H54 (cell line): ENCODE data around the gene SMPX.

Experiments used
- DNase-seq: peaks from one replicate; pipeline ENCODE4 v3.0.0; 2011; ENCODE audit warnings: low spot score, mixed read lengths; ENCODE audit not compliant: insufficient read length
- FAIRE-seq: peaks from 3 replicates; lab custom pipeline; 2011; peaks lifted over from hg19 to GRCh38; lab: Jason Lieb, UNC
- POLR2A ChIP-seq: IDR thresholded peaks from 2 replicates; pipeline ENCODE4 v1.6.1; 2011; ENCODE audit warnings: low read depth, mild to moderate bottlenecking, low read length

Gene SMPX

DNA sequence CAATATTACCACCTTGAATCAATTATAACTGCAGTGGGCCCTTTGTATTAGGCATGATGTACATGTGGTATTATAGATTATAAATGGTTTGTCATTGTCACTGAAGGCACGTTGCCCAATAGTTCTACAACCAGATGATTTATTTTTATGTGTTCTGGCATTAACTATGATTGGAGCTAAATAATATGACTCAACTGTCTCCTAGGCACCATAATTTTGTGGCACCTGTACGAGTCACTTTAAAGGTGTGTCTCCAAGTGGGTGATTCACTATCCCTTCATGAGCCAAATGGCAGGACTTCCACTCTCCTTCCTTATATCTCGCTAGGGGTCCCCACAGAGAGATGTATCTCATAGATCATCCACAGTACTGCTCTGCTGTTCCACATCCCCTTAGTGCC lies 6.1 kb upstream of the SMPX start:
- TF ChIP-seq POLR2A, result no peak
- FAIRE-seq (no peak), DNase-seq (no peak)

DNA sequence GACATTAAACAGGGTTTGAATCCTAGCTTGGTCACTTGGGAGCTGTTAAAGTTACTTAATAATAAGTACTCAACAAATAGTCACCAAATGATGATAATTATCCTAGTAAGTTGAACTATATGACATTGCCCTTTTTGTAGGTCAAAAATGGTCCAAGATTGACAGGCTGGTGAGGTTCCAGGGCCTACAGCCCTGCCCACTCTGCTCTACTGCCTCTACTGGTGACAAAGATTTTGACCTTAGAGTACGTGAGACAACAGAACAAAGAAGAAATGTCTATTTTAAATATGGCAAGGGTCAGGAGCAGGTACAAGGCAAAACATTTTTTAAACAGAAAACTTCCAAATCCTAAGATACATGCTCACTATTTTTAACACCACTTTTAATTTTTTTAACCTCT lies 572 bp upstream of the SMPX start:
- TF ChIP-seq POLR2A, result no peak
- FAIRE-seq (no peak), DNase-seq (no peak)

DNA sequence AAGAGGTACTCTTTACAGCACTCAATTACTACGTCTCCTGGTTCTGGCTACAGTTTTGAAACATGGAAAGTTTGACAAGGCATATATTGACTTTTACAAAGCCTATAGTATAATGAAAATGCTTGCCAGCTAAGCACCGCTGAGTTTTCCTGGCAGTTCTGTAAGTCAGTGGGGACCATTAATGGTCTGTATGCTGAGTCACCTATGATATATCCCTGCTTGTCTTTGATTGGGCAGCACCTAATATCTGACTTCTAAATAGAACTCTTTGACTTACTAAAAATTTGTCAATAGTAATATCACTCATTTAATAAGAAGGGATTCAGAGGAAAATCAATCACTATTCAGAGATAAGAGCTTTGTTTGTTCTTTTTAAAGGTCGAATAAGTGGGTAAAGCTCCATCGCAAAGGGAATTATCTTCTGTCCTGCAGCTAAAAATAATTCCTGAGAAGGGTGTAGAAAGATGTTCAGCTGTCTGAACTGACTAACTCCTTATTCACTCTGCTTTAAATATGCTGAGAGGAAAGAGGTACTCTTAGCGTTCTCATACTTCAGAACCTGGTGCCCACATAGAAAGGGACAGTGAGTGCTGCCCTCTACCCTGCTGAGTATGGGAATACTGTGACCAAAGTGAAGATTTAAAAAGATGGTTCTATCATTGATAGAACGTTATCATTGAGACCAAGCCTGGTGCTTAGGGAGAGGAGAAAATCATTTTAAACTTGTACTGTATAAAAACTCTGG lies 959 bp downstream of the SMPX start:
- TF ChIP-seq POLR2A, result no peak
- FAIRE-seq (no peak), DNase-seq (no peak)

GRCh38 chrX:21749924-21750323 lies 8.0 kb downstream of the SMPX start:
- TF ChIP-seq POLR2A, result no peak
- FAIRE-seq (no peak), DNase-seq (no peak)

DNA sequence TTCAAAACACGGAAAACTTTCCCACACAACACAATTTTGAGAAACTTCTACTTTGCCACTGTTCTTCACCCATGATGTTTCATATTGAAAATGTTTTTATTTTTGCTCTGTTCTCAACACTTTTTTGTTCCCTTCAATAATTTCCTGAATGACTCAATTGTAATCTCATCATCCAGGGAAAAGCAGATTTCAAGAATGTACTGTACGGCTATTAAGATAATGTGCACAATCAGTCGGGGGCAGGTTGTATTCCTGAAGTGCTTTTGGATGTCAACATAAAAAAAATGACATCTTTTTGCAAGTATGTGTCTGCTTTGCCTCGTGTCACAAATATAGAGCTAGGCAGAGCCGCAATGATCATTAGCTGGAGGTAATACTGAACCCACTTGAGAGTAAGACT lies 9.7 kb downstream of the SMPX start:
- no peak for FAIRE-seq
- no peak for DNase-seq
- no peak for TF ChIP-seq POLR2A

GRCh38 chrX:21747558-21747957 lies 10.4 kb downstream of the SMPX start:
- DNase-seq (no peak), FAIRE-seq (no peak)
- TF ChIP-seq POLR2A, result no peak

- DNase-seq, result no peak
- FAIRE-seq, result no peak
- no peak for TF ChIP-seq POLR2A
Observed at GRCh38 chrX:21745756-21746155, 12.2 kb downstream of the SMPX start.

- TF ChIP-seq POLR2A, result no peak
- FAIRE-seq, result no peak
Observed at GRCh38 chrX:21744721-21745120, 13.2 kb downstream of the SMPX start.

GRCh38 chrX:21744060-21744459 lies 13.9 kb downstream of the SMPX start:
- FAIRE-seq, result no peak
- DNase-seq, result no peak
- TF ChIP-seq POLR2A, result no peak

More at GRCh38 chrX:21744721-21745120, 13.2 kb downstream of the SMPX start:
- DNase-seq, result no peak

- no peak for DNase-seq
- TF ChIP-seq POLR2A, result no peak
- FAIRE-seq, result no peak
Observed at GRCh38 chrX:21741869-21742701, 15.8 kb downstream of the SMPX start.

DNA sequence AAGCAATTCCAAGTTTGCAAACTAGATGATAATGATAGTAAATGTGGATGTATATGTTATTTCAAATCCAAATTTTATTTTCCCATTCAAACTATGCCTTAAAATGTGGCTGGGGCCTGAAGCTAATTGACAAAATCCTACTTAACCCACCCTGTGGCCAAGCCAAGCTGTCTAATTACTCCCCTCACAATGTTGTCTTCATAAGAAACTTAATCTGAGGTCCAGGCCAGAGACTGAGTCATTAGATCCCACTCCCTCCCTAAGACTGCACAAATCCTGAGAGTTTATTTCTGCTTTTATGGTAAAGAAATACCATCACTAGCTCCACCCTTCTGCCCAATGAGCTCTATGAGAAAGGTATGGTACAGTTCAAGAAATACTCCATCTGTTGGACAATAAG lies 16.6 kb downstream of the SMPX start:
- no peak for TF ChIP-seq POLR2A
- DNase-seq (no peak), FAIRE-seq (no peak)

GRCh38 chrX:21740329-21741274 lies 17.3 kb downstream of the SMPX start:
- no peak for FAIRE-seq
- TF ChIP-seq POLR2A, result no peak
- DNase-seq, result no peak

- FAIRE-seq (no peak), DNase-seq (no peak)
- TF ChIP-seq POLR2A, result no peak
Observed at GRCh38 chrX:21738950-21739287, 19.0 kb downstream of the SMPX start.
